WTC11 (cell line): Measurements from ENCODE around the gene THRSP.

Source experiments
- CTCF ChIP-seq: fragments of 200-600 bp; IDR thresholded peaks from 2 replicates; pipeline ENCODE4 v1.8.0; 2022; ENCODE audit warnings: antibody characterized with exemption
- E2F5 ChIP-seq: sonication (generic); formaldehyde crosslinking; IDR thresholded peaks from 2 replicates; pipeline ENCODE4 v1.8.1; 2022; ENCODE audit warnings: mild to moderate bottlenecking, moderate library complexity, missing genetic modification reagents
- ESRRA ChIP-seq: sonication (generic); formaldehyde crosslinking; IDR thresholded peaks from 2 replicates; pipeline ENCODE4 v1.8.1; 2022; ENCODE audit warnings: mild to moderate bottlenecking, missing genetic modification reagents, borderline replicate concordance
- FOXP1 ChIP-seq: sonication (generic); formaldehyde crosslinking; IDR thresholded peaks from 2 replicates; pipeline ENCODE4 v1.8.0; 2022; ENCODE audit warnings: missing genetic modification reagents, mild to moderate bottlenecking, moderate library complexity, borderline replicate concordance
- IRF2 ChIP-seq: sonication (generic); formaldehyde crosslinking; IDR thresholded peaks from 2 replicates; pipeline ENCODE4 v1.8.0; 2022; ENCODE audit warnings: low read depth, missing genetic modification reagents, borderline replicate concordance
- JAZF1 ChIP-seq: fragments of 250-450 bp; sonication (Bioruptor Pico); IDR thresholded peaks from 2 replicates; pipeline ENCODE4 v1.9.0; 2021; ENCODE audit warnings: moderate library complexity, mild to moderate bottlenecking, inconsistent platforms
- NR2C2 ChIP-seq: sonication (generic); formaldehyde crosslinking; IDR thresholded peaks from 2 replicates; pipeline ENCODE4 v1.8.0; 2022; ENCODE audit warnings: mild to moderate bottlenecking, missing genetic modification reagents
- RELA ChIP-seq: sonication (generic); formaldehyde crosslinking; IDR thresholded peaks from 2 replicates; pipeline ENCODE4 v1.8.1; 2022; ENCODE audit warnings: missing genetic modification reagents, mild to moderate bottlenecking, borderline replicate concordance
- TEAD4 ChIP-seq: sonication (generic); formaldehyde crosslinking; IDR thresholded peaks from 2 replicates; pipeline ENCODE4 v1.8.0; 2022; ENCODE audit warnings: mild to moderate bottlenecking, missing genetic modification reagents
- USF2 ChIP-seq: sonication (generic); formaldehyde crosslinking; IDR thresholded peaks from 2 replicates; pipeline ENCODE4 v1.8.1; 2023; ENCODE audit warnings: mild to moderate bottlenecking, missing genetic modification reagents, moderate library complexity
- ZNF121 ChIP-seq: sonication (generic); formaldehyde crosslinking; IDR thresholded peaks from 2 replicates; pipeline ENCODE4 v1.8.0; 2023; ENCODE audit warnings: missing genetic modification reagents
- ZNF512 ChIP-seq: sonication (generic); formaldehyde crosslinking; IDR thresholded peaks from 2 replicates; pipeline ENCODE4 v1.8.1; 2022; ENCODE audit warnings: missing genetic modification reagents, borderline replicate concordance

DNA sequence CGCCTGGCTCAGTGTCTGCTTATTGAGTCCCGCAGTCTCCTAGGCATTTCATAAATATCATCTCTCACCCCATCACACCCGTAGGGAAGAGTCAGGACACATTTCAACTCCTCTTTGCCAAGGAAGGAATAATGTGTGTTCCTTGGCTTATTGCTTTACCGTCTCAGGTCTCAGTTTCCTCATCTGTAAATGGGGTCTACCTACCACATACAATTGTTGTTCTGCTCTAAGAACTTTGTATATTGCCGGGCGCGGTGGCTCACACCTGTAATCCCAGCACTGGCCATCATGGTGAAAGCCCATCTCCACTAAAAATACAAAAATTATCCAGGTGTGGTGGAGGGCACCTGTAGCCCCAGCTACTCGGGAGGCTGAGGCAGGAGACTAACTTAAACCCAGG lies 3.1 kb upstream of the THRSP start:
- TF ChIP-seq CTCF = no peak
- no peak for TF ChIP-seq JAZF1
- no peak for TF ChIP-seq ESRRA (CRISPR knock-in tag)
- TF ChIP-seq E2F5 (CRISPR knock-in tag) = no peak
- TF ChIP-seq ZNF512 = no peak
- TF ChIP-seq NR2C2 (CRISPR knock-in tag) = no peak
- TF ChIP-seq RELA (CRISPR knock-in tag) = no peak
- TF ChIP-seq TEAD4 = no peak
- TF ChIP-seq IRF2 (CRISPR knock-in tag) = no peak
- no peak for TF ChIP-seq USF2 (CRISPR knock-in tag)
- TF ChIP-seq FOXP1 (CRISPR knock-in tag) = no peak
- no peak for TF ChIP-seq ZNF121 (CRISPR knock-in tag)
